H9 (cell line): Measurements from ENCODE around the gene ADAMTS2. TPM values are rescaled to one million over a fixed set of nuclear protein-coding genes. Genes with fewer than 3 reads are reported as not detected.

ENCODE experiments used
- DNase-seq: peaks from one replicate; pipeline ENCODE4 v3.0.0-alpha.2; 2017
- H2AFZ ChIP-seq: one replicate; pipeline ENCODE4 v1.6.1; 2013; ENCODE audit warnings: mild to moderate bottlenecking, low read length, control low read depth, moderate library complexity
- H2AK5ac ChIP-seq: 2 replicates; pipeline ENCODE4 v1.6.1; 2013; ENCODE audit warnings: low read length, control low read depth, mixed read lengths; ENCODE audit not compliant: insufficient read length
- H2BK120ac ChIP-seq: one replicate; pipeline ENCODE4 v1.6.1; 2013; ENCODE audit warnings: low read depth, mild to moderate bottlenecking, low read length, control low read depth, inconsistent platforms; ENCODE audit not compliant: poor library complexity, severe bottlenecking
- H2BK12ac ChIP-seq: 2 replicates; pipeline ENCODE4 v1.6.1; 2013; ENCODE audit warnings: low read length, control low read depth, mixed read lengths, low read depth; ENCODE audit not compliant: insufficient read length
- H2BK15ac ChIP-seq: 2 replicates; pipeline ENCODE4 v1.6.1; 2013; ENCODE audit warnings: low read depth, low read length, control low read depth
- H2BK20ac ChIP-seq: one replicate; pipeline ENCODE4 v1.6.1; 2013; ENCODE audit warnings: low read depth, mild to moderate bottlenecking, low read length, control low read depth, inconsistent platforms; ENCODE audit not compliant: poor library complexity, severe bottlenecking
- H2BK5ac ChIP-seq: 2 replicates; pipeline ENCODE4 v1.6.1; 2013; ENCODE audit warnings: low read length, control low read depth, mixed read lengths; ENCODE audit not compliant: insufficient read length
- H3K14ac ChIP-seq: 2 replicates; pipeline ENCODE4 v1.6.1; 2013; ENCODE audit warnings: low read length, control low read depth; ENCODE audit not compliant: insufficient read depth
- H3K18ac ChIP-seq: 2 replicates; pipeline ENCODE4 v1.6.1; 2013; ENCODE audit warnings: low read depth, mild to moderate bottlenecking, mixed read lengths, low read length, control low read depth; ENCODE audit not compliant: insufficient read length
- H3K23ac ChIP-seq: 2 replicates; pipeline ENCODE4 v1.6.1; 2013; ENCODE audit warnings: low read length, control low read depth, mixed read lengths, low read depth; ENCODE audit not compliant: insufficient read length
- H3K23me2 ChIP-seq: 2 replicates; pipeline ENCODE4 v1.6.1; 2013; ENCODE audit warnings: low read depth, mild to moderate bottlenecking, mixed read lengths, low read length, control low read depth; ENCODE audit not compliant: insufficient read length, poor library complexity, severe bottlenecking
- H3K27ac ChIP-seq: 2 replicates; pipeline ENCODE4 v1.5.1; 2013; ENCODE audit warnings: low read length, control low read depth, mixed read lengths, low read depth; ENCODE audit not compliant: insufficient read length
- H3K27me3 ChIP-seq: 2 replicates; pipeline ENCODE4 v1.6.1; 2013; ENCODE audit warnings: low read length, control low read depth, inconsistent platforms; ENCODE audit not compliant: insufficient read depth
- H3K4ac ChIP-seq: 2 replicates; pipeline ENCODE4 v1.6.1; 2013; ENCODE audit warnings: low read depth, mild to moderate bottlenecking, control low read depth, inconsistent platforms, low read length, moderate library complexity
- H3K4me1 ChIP-seq: 2 replicates; pipeline ENCODE4 v1.6.1; 2013; ENCODE audit warnings: low read length, control low read depth, inconsistent platforms; ENCODE audit not compliant: insufficient read depth
- H3K4me2 ChIP-seq: 2 replicates; pipeline ENCODE4 v1.6.1; 2013; ENCODE audit warnings: low read length, control low read depth, mixed read lengths; ENCODE audit not compliant: insufficient read length, insufficient read depth
- H3K56ac ChIP-seq: 2 replicates; pipeline ENCODE4 v1.6.1; 2013; ENCODE audit warnings: low read depth, mild to moderate bottlenecking, mixed read lengths, low read length, control low read depth; ENCODE audit not compliant: insufficient read length
- H3K79me1 ChIP-seq: 2 replicates; pipeline ENCODE4 v1.6.1; 2013; ENCODE audit warnings: low read depth, mild to moderate bottlenecking, moderate library complexity, low read length, control low read depth, inconsistent platforms; ENCODE audit not compliant: insufficient read depth, poor library complexity, severe bottlenecking
- H3K79me2 ChIP-seq: 2 replicates; pipeline ENCODE4 v1.6.1; 2013; ENCODE audit warnings: low read length, control low read depth, inconsistent platforms; ENCODE audit not compliant: insufficient read depth
- H3K9ac ChIP-seq: 2 replicates; pipeline ENCODE4 v1.6.1; 2013; ENCODE audit warnings: low read length, control low read depth, mixed read lengths; ENCODE audit not compliant: insufficient read length; ENCODE audit errors: extremely low read depth
- H3K9me3 ChIP-seq: one replicate; pipeline ENCODE4 v1.6.1; 2013; ENCODE audit warnings: low read depth, low read length, inconsistent platforms; ENCODE audit not compliant: control insufficient read depth
- H3T11ph ChIP-seq: one replicate; pipeline ENCODE4 v1.6.1; 2013; ENCODE audit warnings: mild to moderate bottlenecking, low read length, control low read depth, inconsistent platforms
- H4K20me1 ChIP-seq: one replicate; pipeline ENCODE4 v1.6.1; 2013; ENCODE audit not compliant: control insufficient read depth, insufficient read length, insufficient read depth
- H4K5ac ChIP-seq: 2 replicates; pipeline ENCODE4 v1.6.1; 2013; ENCODE audit warnings: low read depth, mild to moderate bottlenecking, mixed read lengths, low read length, control low read depth; ENCODE audit not compliant: insufficient read length
- H4K8ac ChIP-seq: replicated peaks from 2 replicates; pipeline ENCODE4 v1.6.1; 2013; ENCODE audit warnings: low read length, control low read depth, mixed read lengths, low read depth; ENCODE audit not compliant: insufficient read length
- H4K91ac ChIP-seq: 2 replicates; pipeline ENCODE4 v1.6.1; 2013; ENCODE audit warnings: low read depth, mild to moderate bottlenecking, moderate library complexity, mixed read lengths, low read length, control low read depth; ENCODE audit not compliant: insufficient read length
- H3K27ac Mint-ChIP-seq, 3 experiments: 2 replicates in 2 of 3; 3 replicates in 1 of 3; pipeline ENCODE4 v1.8.0; 2020 to 2021; ENCODE audit warnings: mixed read lengths in 3 of 3, mild to moderate bottlenecking in 1 of 3, moderate library complexity in 1 of 3
- H3K27me3 Mint-ChIP-seq: 2 replicates; pipeline ENCODE4 v1.8.0; 2021; ENCODE audit warnings: low read depth, mild to moderate bottlenecking, moderate library complexity, mixed read lengths
- H3K36me3 Mint-ChIP-seq, 3 experiments: 2 replicates in 2 of 3; 3 replicates in 1 of 3; pipeline ENCODE4 v1.8.0; 2020 to 2021; ENCODE audit warnings: low read depth in 3 of 3, mixed read lengths in 3 of 3; ENCODE audit not compliant: insufficient read depth in 1 of 3
- H3K4me1 Mint-ChIP-seq, 2 experiments: 2 replicates each; pipeline ENCODE4 v1.8.0; 2020; ENCODE audit warnings: mixed read lengths in 2 of 2
- H3K4me3 Mint-ChIP-seq, 2 experiments: 2 replicates in 1 of 2; 3 replicates in 1 of 2; pipeline ENCODE4 v1.8.0; 2020 to 2021; ENCODE audit warnings: mild to moderate bottlenecking in 2 of 2, mixed read lengths in 2 of 2, moderate library complexity in 1 of 2
- H3K9me3 Mint-ChIP-seq, 2 experiments: 2 replicates in 1 of 2; 3 replicates in 1 of 2; pipeline ENCODE4 v1.8.0; 2020; ENCODE audit warnings: mild to moderate bottlenecking in 2 of 2, mixed read lengths in 2 of 2, moderate library complexity in 1 of 2
- CTCF ChIP-seq: fragments of 200-600 bp; sonication (generic); conservative IDR thresholded peaks from 3 replicates; pipeline ENCODE4 v1.8.0; 2021; ENCODE audit warnings: antibody characterized with exemption, mild to moderate bottlenecking
- WGBS: extraction: QIAGEN DNeasy Blood & Tissue Kit; methylation state at CpG from one replicate; pipeline ENCODE4 v1.1.7; 2013; ENCODE audit warnings: missing lambda C conversion rate, low lambda C conversion rate, mixed read lengths; ENCODE audit not compliant: insufficient read length; ENCODE audit errors: extremely low coverage; 5-methylcytosine and 5-hydroxymethylcytosine counted together
- total RNA-seq: library from RNA; stranded (reverse); gene quantifications from 2 replicates; pipeline ENCODE4 v1.2.1, GENCODE V29; 2021

The ADAMTS2 gene
- total RNA-seq, 1 experiment from 2014 or later = 5.4 TPM

- Histone ChIP-seq H3K79me1 (no peaks in the 10 kb centered on the region), H3K23ac (no peak overlapping the region), H3K18ac (no peak overlapping the region), H2BK120ac (no peak overlapping the region), H3T11ph (no peak overlapping the region), H3K27ac (no peak overlapping the region), H2AK5ac (no peak overlapping the region), H3K14ac (no peak overlapping the region; the same call in 1 of the 2 replicates), H3K9me3 (peaks cover 10% of the 10 kb centered on the region), H2BK15ac (no peak overlapping the region), H3K4ac (no peak overlapping the region), H2BK12ac (no peak overlapping the region), H4K5ac (no peak overlapping the region), H2BK20ac (no peak overlapping the region), H3K79me2 (no peaks in the 10 kb centered on the region), H3K4me1 (no peaks in the 10 kb centered on the region), H4K8ac (no peak overlapping the region), H3K9ac (no peak overlapping the region), H3K4me2 (no peak overlapping the region), H4K20me1 (no peaks in the 10 kb centered on the region), H2BK5ac (no peak overlapping the region), H2AFZ (no peak overlapping the region), H4K91ac (no peak overlapping the region), H3K23me2 (no peaks in the 10 kb centered on the region), H3K56ac (no peak overlapping the region), H3K27me3 (no peaks in the 10 kb centered on the region)
- no peak for DNase-seq
- no peak overlapping the region for H3K4me3 Mint-ChIP-seq
- H3K27me3 Mint-ChIP-seq = no peaks in the 10 kb centered on the region; the same call in 1 of the 2 replicates
- WGBS = no CpG with 5 or more reads among the region's 4 CpGs
- H3K4me1 Mint-ChIP-seq = peaks cover 3 to 7% of the 10 kb centered on the region in 2 experiments; a peak in 3 of 4 replicates
- no peak overlapping the region for H3K27ac Mint-ChIP-seq
- peaks cover 10 to 12% (median 11%) of the 10 kb centered on the region in 3 experiments for H3K36me3 Mint-ChIP-seq
- no peak for TF ChIP-seq CTCF
- H3K9me3 Mint-ChIP-seq = peaks cover 11 to 12% of the 10 kb centered on the region in 2 experiments
These were observed 126.3 kb downstream of the ADAMTS2 start for GRCh38 chr5:179218943-179219330.
